SK-N-SH (cell line): ENCODE results near the gene OTUD1. TPM values are rescaled to one million over a fixed set of nuclear protein-coding genes. Genes with fewer than 3 reads are reported as not detected.

ENCODE experiments used
- CTCF ChIA-PET: fragments of 300-600, 350-600 bp; formaldehyde crosslinking; extraction: SDS; loops from one replicate; lab custom pipeline; 2021; lab: Yijun Ruan, JAX
- POLR2A ChIA-PET: fragments of 350-600 bp; sonication (Branson Sonifier 250); formaldehyde crosslinking; extraction: SDS; loops from one replicate; lab custom pipeline; 2020; ENCODE audit warnings: antibody characterized with exemption, inconsistent platforms; lab: Yijun Ruan, JAX
- DNase-seq: peaks from one replicate; pipeline ENCODE4 v3.0.0; 2012
- H2AFZ ChIP-seq: fragments of 200-600 bp; sonication (generic); 2 replicates; pipeline ENCODE4 v1.8.1; 2016; ENCODE audit warnings: antibody characterized with exemption, mild to moderate bottlenecking, low read depth
- H3F3A ChIP-seq: fragments of 200-600 bp; sonication (generic); replicated peaks from 2 replicates; pipeline ENCODE3; 2016; ENCODE audit warnings: antibody characterized with exemption, mild to moderate bottlenecking; ENCODE audit not compliant: insufficient read depth
- H3K27ac ChIP-seq, 2 experiments: fragments of 200-500 bp in 1 of 2; fragments of 200-600 bp in 1 of 2; sonication (Bioruptor generic) in 1 of 2; sonication (generic), shearing (Covaris generic) in 1 of 2; 2 replicates each; pipeline versions ENCODE4 v1.5.1 to v1.6.1; 2014 to 2016; ENCODE audit warnings: low read depth in 2 of 2, inconsistent platforms in 1 of 2, low read length in 1 of 2, mild to moderate bottlenecking in 1 of 2, mixed read lengths in 1 of 2
- H3K27me3 ChIP-seq: fragments of 200-600 bp; sonication (generic), shearing (Covaris generic); 2 replicates; pipeline ENCODE4 v1.6.1; 2016; ENCODE audit warnings: mixed run types; ENCODE audit not compliant: insufficient read depth
- H3K36me3 ChIP-seq, 2 experiments: fragments of 200-500 bp in 1 of 2; fragments of 200-600 bp in 1 of 2; sonication (Bioruptor generic) in 1 of 2; sonication (generic) in 1 of 2; replicated peaks in 1 of 2; 2 replicates each; pipeline versions ENCODE3 to v1.5.1; 2014 to 2016; ENCODE audit warnings: low read length in 1 of 2, mild to moderate bottlenecking in 1 of 2; ENCODE audit not compliant: insufficient read depth in 2 of 2, control insufficient read depth in 1 of 2
- H3K4me1 ChIP-seq, 2 experiments: fragments of 200-500 bp in 1 of 2; fragments of 200-600 bp in 1 of 2; sonication (Bioruptor generic) in 1 of 2; sonication (generic), shearing (Covaris generic) in 1 of 2; 2 replicates each; pipeline versions ENCODE4 v1.5.1 to v1.6.1; 2014 to 2016; ENCODE audit warnings: low read depth in 1 of 2, low read length in 1 of 2, mixed run types in 1 of 2; ENCODE audit not compliant: insufficient read depth in 2 of 2, control insufficient read depth in 1 of 2
- H3K4me2 ChIP-seq: fragments of 200-600 bp; sonication (generic), shearing (Covaris generic); 2 replicates; pipeline ENCODE4 v1.6.1; 2017; ENCODE audit warnings: mixed run types
- H3K4me3 ChIP-seq, 2 experiments: fragments of 200-500 bp in 1 of 2; fragments of 200-600 bp in 1 of 2; sonication (Bioruptor generic) in 1 of 2; sonication (generic), shearing (Covaris generic) in 1 of 2; 2 replicates each; pipeline versions ENCODE4 v1.5.1 to v1.8.1; 2014 to 2016; ENCODE audit warnings: low read depth in 2 of 2, inconsistent platforms in 1 of 2, low read length in 1 of 2, mild to moderate bottlenecking in 1 of 2, mixed read lengths in 1 of 2, moderate library complexity in 1 of 2
- H3K79me2 ChIP-seq: fragments of 200-600 bp; sonication (generic); 2 replicates; pipeline ENCODE4 v1.8.1; 2017; ENCODE audit warnings: mild to moderate bottlenecking; ENCODE audit not compliant: insufficient read depth
- H3K9ac ChIP-seq: fragments of 200-600 bp; sonication (generic); 2 replicates; pipeline ENCODE4 v1.6.1; 2017; ENCODE audit warnings: mixed run types
- H3K9me2 ChIP-seq: fragments of 200-600 bp; sonication (generic); 2 replicates; pipeline ENCODE4 v1.6.1; 2017; ENCODE audit warnings: mixed run types
- H3K9me3 ChIP-seq: fragments of 200-600 bp; sonication (generic); 2 replicates; pipeline ENCODE4 v1.6.1; 2017; ENCODE audit warnings: mixed run types, mild to moderate bottlenecking, moderate library complexity
- H4K20me1 ChIP-seq: fragments of 200-600 bp; sonication (generic); 2 replicates; pipeline ENCODE4 v1.6.1; 2017; ENCODE audit warnings: mild to moderate bottlenecking, mixed run types; ENCODE audit not compliant: insufficient read depth
- IRF3 ChIP-seq: fragments of 150-350 bp; IDR thresholded peaks from 2 replicates; pipeline ENCODE4 v1.6.1; 2016; ENCODE audit warnings: mild to moderate bottlenecking, low read depth, low read length
- MXI1 ChIP-seq: IDR thresholded peaks from 2 replicates; pipeline ENCODE4 v1.6.1; 2012; ENCODE audit warnings: mild to moderate bottlenecking, low read depth, low read length, improper control_type of control experiment
- NFIC ChIP-seq: IDR thresholded peaks from 2 replicates; pipeline ENCODE4 v1.4.0; 2012; ENCODE audit warnings: borderline replicate concordance
- PBX3 ChIP-seq: IDR thresholded peaks from 2 replicates; pipeline ENCODE4; 2012
- RAD21 ChIP-seq: IDR thresholded peaks from 2 replicates; pipeline ENCODE4 v1.6.1; 2012; ENCODE audit warnings: mild to moderate bottlenecking, low read length
- REST ChIP-seq: IDR thresholded peaks from 2 replicates; pipeline ENCODE4 v1.6.1; 2012; ENCODE audit warnings: mild to moderate bottlenecking, low read depth, low read length, moderate library complexity
- SIN3A ChIP-seq: IDR thresholded peaks from 2 replicates; pipeline ENCODE4 v1.6.1; 2012; ENCODE audit warnings: low read depth, mild to moderate bottlenecking, low read length, moderate library complexity, borderline replicate concordance
- SMC3 ChIP-seq: IDR thresholded peaks from 2 replicates; pipeline ENCODE4 v1.6.1; 2012; ENCODE audit warnings: low read depth, low read length, improper control_type of control experiment
- USF1 ChIP-seq: IDR thresholded peaks from 2 replicates; pipeline ENCODE4 v1.4.0; 2012; ENCODE audit warnings: low read depth, borderline replicate concordance
- YY1 ChIP-seq: IDR thresholded peaks from 2 replicates; pipeline ENCODE4 v1.4.0; 2012; ENCODE audit warnings: low read depth, mild to moderate bottlenecking
- WGBS: methylation state at CpG from one replicate; pipeline ENCODE4 v1.1.6; 2017; ENCODE audit warnings: low lambda C conversion rate; 5-methylcytosine and 5-hydroxymethylcytosine counted together
- polyA plus RNA-seq, 3 experiments: library from polyadenylated mRNA; depleted of rRNA; stranded (reverse); fragments of >200 nt; gene quantifications; 2 replicates each; pipeline ENCODE4 v1.2.3, GENCODE V29; 2012

The OTUD1 gene
- polyA plus RNA-seq, 1 of the 3 experiments (the other 2 are of a cell fraction) = 8.5 TPM

- Histone ChIP-seq H3K27ac (peak overlapping the region; percentile 35 to 41; a peak in 1 of 4 replicates), H2AFZ (peak overlapping the region; percentile 93), H3K9me3 (no peaks in the 10 kb centered on the region), H3K4me2 (peak overlapping the region; percentile 14; the same call in 1 of the 2 replicates), H3K4me3 (peak overlapping the region; percentile 38 to 76; a peak in 2 of 4 replicates), H3K79me2 (peaks cover 32% of the 10 kb centered on the region), H3K27me3 (no peaks in the 10 kb centered on the region), H3K9me2 (no peaks in the 10 kb centered on the region), H3K36me3 (peaks cover 0 to 3% of the 10 kb centered on the region in 2 experiments), H3K9ac (peak overlapping the region; percentile 22; the same call in 1 of the 2 replicates), H3F3A (peaks cover 9% of the 10 kb centered on the region), H4K20me1 (peaks cover 24% of the 10 kb centered on the region; the same call in 1 of the 2 replicates)
- CTCF ChIA-PET = interaction anchor here (1.2 kb wide), 1 partner anchor 14 kb away, joined by 3 read pairs; no protein-coding TSS in a partner anchor
- POLR2A ChIA-PET = interaction anchor here (0.8 kb wide), 1 partner anchor 29 kb away, joined by 3 read pairs; no protein-coding TSS in a partner anchor
- TF ChIP-seq RAD21 = no peak
- no peak for TF ChIP-seq NFIC
- TF ChIP-seq PBX3 = no peak
- no peak for TF ChIP-seq SMC3
- no peak for TF ChIP-seq USF1
- no peak for TF ChIP-seq YY1
- no peak for TF ChIP-seq MXI1
- no peak for TF ChIP-seq REST
- TF ChIP-seq IRF3 = no peak
- no peak for TF ChIP-seq SIN3A
- TF ChIP-seq, all 33 proteins: peak for 0
- no peak for DNase-seq
- peaks cover 0 to 6% of the 10 kb centered on the region in 2 experiments; a peak in 2 of 4 replicates for H3K4me1 ChIP-seq
- WGBS = 95% methylated on average over 20 of the region's 20 CpGs
Observed at GRCh38 chr10:23437963-23438546, 820 bp upstream of the OTUD1 start.
